HG03025 (cell line): ENCODE data around the gene RPIA.
A peak's percentile ranks its signal among the peaks of the same experiment; 100 is the strongest.
"Not testable (repeated sequence)": the region's sequence is repeated elsewhere in the genome, so short reads cannot be mapped to it uniquely, and the experiment has no call there.

Source experiments
- ATAC-seq: cut with Tn5 transposase; IDR thresholded peaks from one replicate; pipeline ENCODE4 v1.9.1; 2021; ENCODE audit warnings: mild to moderate bottlenecking, moderate library complexity; ENCODE audit not compliant: unreplicated experiment, low FRiP score

Gene RPIA

GRCh38 chr2:88691339-88692183 lies at the start of gene RPIA:
RPIA (plus strand) TSS chr2:88691673; CDS start chr2:88691699, 26 bp downstream.
- peak; percentile 96 for ATAC-seq

GRCh38 chr2:88642278-88642677 lies 49.2 kb upstream of the RPIA start:
- no peak for ATAC-seq

GRCh38 chr2:88645291-88645882 lies 46.1 kb upstream of the RPIA start:
- ATAC-seq, result not testable (repeated sequence)

GRCh38 chr2:88651646-88652045 lies 39.8 kb upstream of the RPIA start:
- ATAC-seq, result no peak

GRCh38 chr2:88654714-88655113 lies 36.8 kb upstream of the RPIA start:
- ATAC-seq, result no peak

- no peak for ATAC-seq
These were observed 34.8 kb upstream of the RPIA start for GRCh38 chr2:88656690-88657089.

GRCh38 chr2:88657131-88657530 lies 34.3 kb upstream of the RPIA start:
- no peak for ATAC-seq

GRCh38 chr2:88658326-88658725 lies 33.1 kb upstream of the RPIA start:
- no peak for ATAC-seq

- no peak for ATAC-seq
These were observed 32.5 kb upstream of the RPIA start for GRCh38 chr2:88658881-88659537.

- no peak for ATAC-seq
These were observed 31.9 kb upstream of the RPIA start for GRCh38 chr2:88659538-88659915.

- no peak for ATAC-seq
These were observed 30.9 kb upstream of the RPIA start for GRCh38 chr2:88660622-88661021.

- no peak for ATAC-seq
These were observed 24.9 kb upstream of the RPIA start for GRCh38 chr2:88666576-88666975.

GRCh38 chr2:88667219-88667618 lies 24.3 kb upstream of the RPIA start:
- no peak for ATAC-seq

- no peak for ATAC-seq
These were observed 22.6 kb upstream of the RPIA start for GRCh38 chr2:88668862-88669261.

- no peak for ATAC-seq
These were observed 21.8 kb upstream of the RPIA start for GRCh38 chr2:88669482-88670214.

GRCh38 chr2:88671786-88672427 lies 19.6 kb upstream of the RPIA start:
- no peak for ATAC-seq

GRCh38 chr2:88673363-88673762 lies 18.1 kb upstream of the RPIA start:
- ATAC-seq, result no peak

GRCh38 chr2:88680266-88680902 lies 11.1 kb upstream of the RPIA start:
- no peak for ATAC-seq

GRCh38 chr2:88680916-88681315 lies 10.6 kb upstream of the RPIA start:
- ATAC-seq, result no peak
